Measurements from ENCODE around the gene TCP10L. TPM values are rescaled to one million over a fixed set of nuclear protein-coding genes. Genes with fewer than 3 reads are reported as not detected.
A peak's percentile ranks its signal among the peaks of the same experiment; 100 is the strongest.

The TCP10L gene
- total RNA-seq, 1 experiment from 2014 or later: 1.2 TPM

GRCh38 chr21:32590130-32590529 lies 4.8 kb upstream of the TCP10L start:
- Mint-ChIP-seq H3K36me3 (no peaks in the 10 kb centered on the region), H3K27ac (no peak overlapping the region), H3K4me1 (peaks cover 5% of the 10 kb centered on the region), H3K27me3 (ENCODE audit: low read depth) (no peaks in the 10 kb centered on the region), H3K9me3 (no peaks in the 10 kb centered on the region), H3K4me3 (no peak overlapping the region)
- POLR2A ChIA-PET: no interaction called here
- DNase-seq (ENCODE audit: low spot score) (no peak), ATAC-seq (peak; percentile 69)
- TF ChIP-seq NR2C2 (CRISPR knock-in tag; IDR thresholded peaks at IDR 0.05) (no peak), USF2 (CRISPR knock-in tag; IDR thresholded peaks at IDR 0.05) (no peak), ZNF512 (CRISPR knock-in tag; IDR thresholded peaks at IDR 0.05; ENCODE audit: borderline replicate concordance) (peak; percentile 44; the same call in 1 of the 2 replicates)
- CTCF ChIA-PET: interaction anchor here (0.8 to 2.4 kb wide), 5 partner anchors 11 to 284 kb away, joined by 3 to 22 read pairs (median 4); no protein-coding TSS in a partner anchor

- H3K9me3 Mint-ChIP-seq: no peaks in the 10 kb centered on the region
- POLR2A ChIA-PET: interaction anchor here (0.7 kb wide), 1 partner anchor 164 kb away, joined by 6 read pairs; no protein-coding TSS in a partner anchor
- H3K36me3 Mint-ChIP-seq: no peaks in the 10 kb centered on the region
- no peaks in the 10 kb centered on the region for H3K27me3 Mint-ChIP-seq (ENCODE audit: low read depth)
- ATAC-seq (no peak), DNase-seq (ENCODE audit: low spot score) (no peak)
- peaks cover 5% of the 10 kb centered on the region for H3K4me1 Mint-ChIP-seq
- TF ChIP-seq MXD4 (CRISPR knock-in tag; IDR thresholded peaks at IDR 0.05; ENCODE audit: borderline replicate concordance) (no peak), CREB1 (CRISPR knock-in tag; IDR thresholded peaks at IDR 0.05) (no peak)
- no peak overlapping the region for H3K4me3 Mint-ChIP-seq
- CTCF ChIA-PET: interaction anchor here (1.1 to 2.2 kb wide), 2 partner anchors 13 to 184 kb away, joined by 4 to 15 read pairs; no protein-coding TSS in a partner anchor
- no peak overlapping the region for H3K27ac Mint-ChIP-seq
Observed at GRCh38 chr21:32587651-32588050, 2.3 kb upstream of the TCP10L start.

- no peak overlapping the region for H3K27ac Mint-ChIP-seq
- H3K4me1 Mint-ChIP-seq: peaks cover 5% of the 10 kb centered on the region
- H3K4me3 Mint-ChIP-seq: no peak overlapping the region
- ChIA-PET POLR2A (no interaction called here), CTCF (interaction anchor here (0.9 to 2.2 kb wide), 3 partner anchors 14 to 184 kb away, joined by 3 to 15 read pairs (median 4); no protein-coding TSS in a partner anchor)
- no peaks in the 10 kb centered on the region for H3K27me3 Mint-ChIP-seq (ENCODE audit: low read depth)
- DNase-seq (ENCODE audit: low spot score) (no peak), ATAC-seq (no peak)
- no peak for TF ChIP-seq CBFB (CRISPR knock-in tag; IDR thresholded peaks at IDR 0.05; ENCODE audit: low read depth)
- TF ChIP-seq ZNF219 (CRISPR knock-in tag; IDR thresholded peaks at IDR 0.05; ENCODE audit: borderline replicate concordance): no peak
- no peak for TF ChIP-seq FOXP1 (CRISPR knock-in tag; IDR thresholded peaks at IDR 0.05; ENCODE audit: borderline replicate concordance)
- TF ChIP-seq NFE2L1 (CRISPR knock-in tag; IDR thresholded peaks at IDR 0.05): no peak
- TF ChIP-seq SMAD4 (CRISPR knock-in tag; IDR thresholded peaks at IDR 0.05): no peak
- no peak for TF ChIP-seq ETV6 (CRISPR knock-in tag; IDR thresholded peaks at IDR 0.05)
- TF ChIP-seq PRDM15 (CRISPR knock-in tag; IDR thresholded peaks at IDR 0.05): no peak
- no peak for TF ChIP-seq NR2C2 (CRISPR knock-in tag; IDR thresholded peaks at IDR 0.05)
- TF ChIP-seq EMX1 (CRISPR knock-in tag; IDR thresholded peaks at IDR 0.05): no peak
- no peak for TF ChIP-seq TEAD1 (CRISPR knock-in tag; IDR thresholded peaks at IDR 0.05)
- no peak for TF ChIP-seq TEAD4 (CRISPR knock-in tag; IDR thresholded peaks at IDR 0.05)
- TF ChIP-seq ATF6 (CRISPR knock-in tag; IDR thresholded peaks at IDR 0.05): no peak
- no peak for TF ChIP-seq USF1 (CRISPR knock-in tag; IDR thresholded peaks at IDR 0.05)
- no peak for TF ChIP-seq SOX15 (CRISPR knock-in tag; IDR thresholded peaks at IDR 0.05)
- TF ChIP-seq STAT6 (CRISPR knock-in tag; conservative IDR thresholded peaks at IDR 0.05; ENCODE audit: low read depth): no peak
- no peaks in the 10 kb centered on the region for H3K36me3 Mint-ChIP-seq
- no peaks in the 10 kb centered on the region for H3K9me3 Mint-ChIP-seq
Observed at GRCh38 chr21:32587120-32587519, 1.8 kb upstream of the TCP10L start.

All from WTC11 (cell line).